Immature natural killer cell (primary cell): ENCODE data around the gene OXT. TPM values are rescaled to one million over a fixed set of nuclear protein-coding genes. Genes with fewer than 3 reads are reported as not detected.
"Not testable (repeated sequence)": the region's sequence is repeated elsewhere in the genome, so short reads cannot be mapped to it uniquely, and the experiment has no call there.

Experiments used
- DNase-seq, 3 donors: peaks; one replicate each; pipeline ENCODE4 v3.0.0; 2022; ENCODE audit warnings: mixed read lengths in 1 of 3
- H3K27ac Mint-ChIP-seq, 6 donors: one replicate each; pipeline ENCODE4 v1.8.0; 2020; ENCODE audit warnings: mixed read lengths in 6 of 6, mild to moderate bottlenecking in 5 of 6, inconsistent platforms in 4 of 6, moderate library complexity in 3 of 6
- H3K27me3 Mint-ChIP-seq, 3 donors: one replicate each; pipeline ENCODE4 v1.8.0; 2020 to 2021; ENCODE audit warnings: low read depth in 3 of 3, mild to moderate bottlenecking in 3 of 3, mixed read lengths in 3 of 3, moderate library complexity in 3 of 3, inconsistent platforms in 1 of 3
- H3K36me3 Mint-ChIP-seq, 3 donors: one replicate each; pipeline ENCODE4 v1.8.0; 2020; ENCODE audit warnings: mixed read lengths in 3 of 3, inconsistent platforms in 2 of 3, mild to moderate bottlenecking in 2 of 3
- H3K4me1 Mint-ChIP-seq, 2 donors: one replicate each; pipeline ENCODE4 v1.8.0; 2020; ENCODE audit warnings: inconsistent platforms in 2 of 2, mild to moderate bottlenecking in 2 of 2, mixed read lengths in 2 of 2, moderate library complexity in 1 of 2
- H3K4me3 Mint-ChIP-seq, 5 donors: one replicate each; pipeline ENCODE4 v1.8.0; 2020; ENCODE audit warnings: mild to moderate bottlenecking in 5 of 5, mixed read lengths in 5 of 5, inconsistent platforms in 3 of 5, moderate library complexity in 3 of 5
- H3K9me3 Mint-ChIP-seq, 6 donors: one replicate each; pipeline ENCODE4 v1.8.0; 2020; ENCODE audit warnings: mild to moderate bottlenecking in 6 of 6, mixed read lengths in 6 of 6, inconsistent platforms in 4 of 6, moderate library complexity in 3 of 6
- polyA plus RNA-seq, 3 donors: library from polyadenylated mRNA; unstranded; fragments of 300-500 nt; fragmentation: Illumina TruSeq; gene quantifications; one replicate each; pipeline ENCODE4 v1.2.3, GENCODE V29; 2021

OXT gene
- polyA plus RNA-seq, 3 donors from 2014 or later, result 1.1 TPM; not detected in 2

- Mint-ChIP-seq H3K4me3 (no peak overlapping the region), H3K36me3 (peaks cover 6 to 21% (median 19%) of the 10 kb centered on the region in 3 donors), H3K27ac (peak overlapping the region in 1 of 6 donors; percentile 30), H3K4me1 (no peaks in the 10 kb centered on the region), H3K9me3 (no peaks in the 10 kb centered on the region), H3K27me3 (peaks cover 0 to 2% (median 2%) of the 10 kb centered on the region in 3 donors)
- peak; percentile 26 to 31 (median 28) for DNase-seq
These were observed 44.0 kb downstream of the OXT start for GRCh38 chr20:3115190-3116107.

GRCh38 chr20:3116341-3116740, 44.9 kb downstream of the OXT start:
- H3K27me3 Mint-ChIP-seq, result peaks cover 0 to 2% (median 2%) of the 10 kb centered on the region in 3 donors
- no peak overlapping the region for H3K4me3 Mint-ChIP-seq
- H3K4me1 Mint-ChIP-seq, result peaks cover 0 to under 1% of the 10 kb centered on the region in 2 donors
- no peaks in the 10 kb centered on the region for H3K9me3 Mint-ChIP-seq
- H3K27ac Mint-ChIP-seq, result no peak overlapping the region
- H3K36me3 Mint-ChIP-seq, result peaks cover 6 to 21% (median 18%) of the 10 kb centered on the region in 3 donors
- no peak for DNase-seq

- H3K27ac Mint-ChIP-seq, H3K27me3 Mint-ChIP-seq, H3K4me1 Mint-ChIP-seq, H3K4me3 Mint-ChIP-seq, DNase-seq, H3K9me3 Mint-ChIP-seq: not testable (repeated sequence)
- H3K36me3 Mint-ChIP-seq, result peaks cover 6 to 27% (median 25%) of the 10 kb centered on the region in 3 donors
These were observed 46.5 kb downstream of the OXT start for GRCh38 chr20:3117839-3118379.

GRCh38 chr20:3119044-3119443, 47.6 kb downstream of the OXT start:
- no peak for DNase-seq
- Mint-ChIP-seq H3K27ac (peak overlapping the region in 1 of 6 donors; percentile 40), H3K36me3 (peaks cover 4 to 29% (median 25%) of the 10 kb centered on the region in 3 donors), H3K9me3 (no peaks in the 10 kb centered on the region), H3K4me3 (no peak overlapping the region), H3K4me1 (peaks cover 13 to 16% of the 10 kb centered on the region in 2 donors), H3K27me3 (peaks cover 0 to 2% (median 2%) of the 10 kb centered on the region in 3 donors)

- Mint-ChIP-seq H3K4me3 (no peak overlapping the region), H3K27ac (peak overlapping the region in 4 of 6 donors; percentile 13 to 46 (median 36)), H3K4me1 (peaks cover 13 to 16% of the 10 kb centered on the region in 2 donors), H3K36me3 (peaks cover 4 to 27% (median 21%) of the 10 kb centered on the region in 3 donors), H3K27me3 (peaks cover 0 to 2% (median 2%) of the 10 kb centered on the region in 3 donors), H3K9me3 (no peaks in the 10 kb centered on the region)
- DNase-seq, result no peak
These were observed 50.0 kb downstream of the OXT start for GRCh38 chr20:3121271-3121911.

Other genes with a start within 250 kb of the OXT start
- 10 to 100 TPM; 21.9 to 24.1 (median 23.4) TPM for gene PCED1A, start 231.0 kb upstream of the OXT start, polyA plus RNA-seq
- gene VPS16, start 230.9 kb upstream of the OXT start, polyA plus RNA-seq, result 10 to 100 TPM; 61.8 to 81.3 (median 76.5) TPM
- gene PTPRA, start 198.1 kb upstream of the OXT start, polyA plus RNA-seq, result 10 to 100 TPM; 39.5 to 63.5 (median 60.0) TPM
- gene GNRH2, start 28.0 kb upstream of the OXT start, polyA plus RNA-seq, result not detected
- 10 to 100 TPM; 65.2 to 76.5 (median 70.7) TPM for gene MRPS26, start 25.6 kb upstream of the OXT start, polyA plus RNA-seq
- not detected for gene AVP, start 13.1 kb downstream of the OXT start, polyA plus RNA-seq
- 10 to 100 TPM; 12.2 to 26.5 (median 20.5) TPM for gene FASTKD5, start 88.2 kb downstream of the OXT start, polyA plus RNA-seq
- gene UBOX5, start 88.2 kb downstream of the OXT start, polyA plus RNA-seq, result 1 to 10 TPM; 2.3 to 7.0 (median 4.9) TPM
- gene LZTS3, start 101.9 kb downstream of the OXT start, polyA plus RNA-seq, result not detected
- gene DDRGK1, start 133.1 kb downstream of the OXT start, polyA plus RNA-seq, result 10 to 100 TPM; 45.6 to 63.1 (median 48.0) TPM
- 10 to 100 TPM; 75.0 to 84.5 (median 76.3) TPM for gene ITPA, start 137.9 kb downstream of the OXT start, polyA plus RNA-seq
- gene SLC4A11, start 167.6 kb downstream of the OXT start, polyA plus RNA-seq, result not detected